DMS153 treated with DMSO at 0.1 percent for 48 hours (cell line): ENCODE results near the gene TRMT2A.
"Not testable (repeated sequence)": the region's sequence is repeated elsewhere in the genome, so short reads cannot be mapped to it uniquely, and the experiment has no call there.

ENCODE experiments used
- DNase-seq: peaks from one replicate; lab custom pipeline; 2025; ENCODE audit not compliant: unreplicated experiment; lab: John Stamatoyannopoulos, UW

Gene TRMT2A

DNA sequence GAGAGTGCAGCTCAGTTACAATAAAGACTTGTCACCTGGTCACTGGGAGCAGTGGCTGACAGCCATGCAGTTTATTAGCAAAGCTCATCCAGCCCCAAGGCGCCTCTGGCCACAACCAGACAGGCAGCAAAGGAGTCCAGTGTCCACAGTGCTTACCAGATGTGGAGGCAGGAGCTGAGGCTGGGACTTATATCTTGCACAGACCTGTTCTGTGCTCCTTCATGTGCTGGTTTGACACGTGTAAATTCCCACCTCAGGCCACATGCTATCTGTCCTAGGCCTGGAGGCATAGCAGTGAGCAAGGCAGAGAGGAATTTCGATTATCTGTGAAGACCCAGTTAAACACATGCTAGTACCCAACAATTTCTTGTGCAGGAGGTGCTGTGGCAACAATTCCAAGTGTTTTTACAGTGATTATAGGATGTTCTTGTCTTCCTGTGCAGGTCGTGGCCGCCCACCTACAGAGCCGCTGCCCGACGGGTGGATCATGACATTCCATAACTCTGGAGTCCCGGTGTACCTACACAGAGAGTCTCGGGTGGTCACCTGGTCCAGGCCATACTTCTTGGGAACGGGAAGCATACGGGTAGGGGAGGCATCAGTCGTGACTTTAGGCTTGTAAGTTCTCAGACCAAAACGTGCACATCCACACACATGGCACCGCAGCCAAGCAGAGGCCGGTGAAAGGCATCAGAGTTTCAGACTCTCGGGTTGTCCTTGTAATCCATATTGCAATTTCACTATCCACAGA is 27.6 kb downstream of the TRMT2A start:
- no peak for DNase-seq

DNA sequence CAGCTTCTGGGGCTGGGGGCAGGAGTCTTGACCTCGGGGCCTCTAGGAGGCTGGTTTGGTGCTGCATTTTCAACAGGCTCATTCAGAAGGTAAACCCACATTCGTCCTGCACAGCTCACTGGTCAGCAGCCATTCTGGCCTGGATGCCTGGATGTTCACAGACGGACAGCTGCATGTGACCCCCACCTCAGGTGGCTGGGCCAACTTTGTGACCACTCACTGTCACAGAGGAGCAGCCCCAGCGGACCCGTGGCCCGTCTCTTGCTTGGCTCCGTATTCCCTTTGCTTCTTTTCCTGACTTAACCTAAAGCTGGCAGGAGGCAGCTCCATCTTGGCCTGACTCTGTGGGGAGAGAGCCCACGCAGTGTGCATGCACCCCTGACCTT is 28.8 kb downstream of the TRMT2A start:
- no peak for DNase-seq

DNA sequence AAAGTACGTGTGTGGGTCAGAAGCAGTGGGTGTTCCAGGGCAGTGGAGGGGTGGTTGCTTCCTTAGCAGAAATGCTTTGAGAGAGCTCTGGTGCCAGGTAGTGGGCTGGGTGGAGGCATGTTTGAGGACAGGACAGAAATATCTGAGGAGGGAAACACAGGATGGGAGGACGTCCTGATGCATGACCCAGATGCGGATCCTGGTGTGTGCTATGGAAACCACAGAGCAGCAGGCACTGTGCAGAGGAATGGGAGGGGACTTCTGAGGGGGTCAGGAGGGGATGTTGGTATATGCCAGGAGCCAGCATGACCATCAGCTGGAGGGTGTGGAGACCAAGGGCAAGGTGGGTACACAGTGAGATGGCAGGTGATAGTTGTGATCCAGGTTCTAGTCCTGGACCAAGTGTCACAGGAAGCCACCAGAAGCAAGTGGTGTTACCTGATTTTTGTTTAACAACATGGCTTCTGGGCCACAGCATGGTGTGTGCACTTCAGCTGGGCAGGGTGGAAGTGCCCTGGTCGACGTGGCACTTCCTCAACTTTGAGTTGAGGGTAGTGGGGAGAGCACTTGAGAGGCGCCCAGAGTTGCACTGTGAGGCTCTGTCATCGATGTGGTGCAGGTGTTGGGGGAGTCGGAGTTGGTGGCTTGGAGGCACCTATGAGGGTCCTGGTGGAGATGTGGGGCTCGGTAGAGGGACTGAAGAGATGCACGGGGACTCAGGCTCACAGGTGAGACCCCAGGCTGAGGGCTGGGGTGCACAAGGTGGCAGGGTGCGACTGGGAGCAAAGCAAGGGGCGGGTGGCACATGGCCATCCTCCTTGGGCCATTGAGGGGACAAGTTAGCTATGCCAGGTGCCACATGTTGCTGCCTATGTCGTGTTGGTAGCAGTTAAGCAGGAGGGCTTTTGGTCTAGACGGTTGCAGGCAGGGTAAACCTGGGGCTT is 29.4 kb downstream of the TRMT2A start:
- no peak for DNase-seq

DNA sequence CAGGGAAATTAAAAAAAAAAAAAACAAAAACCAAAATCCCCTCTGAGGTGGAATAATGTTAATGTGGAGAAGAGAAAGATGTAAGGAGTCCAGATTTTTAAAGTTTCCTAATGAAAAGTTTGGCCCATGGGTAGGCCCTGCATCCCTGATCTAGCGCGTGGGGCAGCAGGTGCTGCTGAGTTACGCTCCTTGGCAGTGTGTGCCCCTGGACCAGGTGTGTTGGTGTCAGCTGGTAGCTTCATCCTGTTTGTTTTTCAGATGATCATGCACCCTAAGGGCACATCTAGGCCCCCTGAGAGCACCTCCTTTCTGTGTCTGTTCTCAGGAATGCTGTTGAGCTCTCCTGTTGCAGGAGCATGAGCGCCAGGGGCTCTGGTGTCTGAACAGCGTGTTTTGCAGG is 30.3 kb downstream of the TRMT2A start:
- DNase-seq = no peak

DNA sequence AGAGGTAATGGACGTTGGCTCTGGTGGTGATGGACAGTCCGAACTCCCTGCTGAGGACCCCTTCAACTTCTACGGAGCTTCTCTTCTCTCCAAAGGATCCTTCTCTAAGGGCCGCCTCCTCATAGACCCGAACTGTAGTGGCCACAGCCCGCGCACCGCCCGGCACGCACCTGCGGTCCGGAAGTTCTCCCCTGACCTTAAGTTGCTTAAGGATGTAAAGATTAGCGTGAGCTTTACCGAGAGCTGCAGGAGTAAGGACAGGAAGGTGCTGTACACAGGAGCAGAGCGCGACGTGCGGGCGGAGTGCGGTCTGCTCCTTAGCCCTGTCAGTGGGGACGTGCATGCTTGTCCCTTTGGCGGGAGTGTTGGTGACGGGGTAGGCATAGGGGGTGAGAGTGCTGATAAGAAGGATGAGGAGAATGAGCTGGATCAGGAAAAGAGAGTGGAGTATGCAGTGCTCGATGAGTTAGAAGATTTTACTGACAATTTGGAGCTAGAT is 30.9 kb downstream of the TRMT2A start:
- no peak for DNase-seq

DNA sequence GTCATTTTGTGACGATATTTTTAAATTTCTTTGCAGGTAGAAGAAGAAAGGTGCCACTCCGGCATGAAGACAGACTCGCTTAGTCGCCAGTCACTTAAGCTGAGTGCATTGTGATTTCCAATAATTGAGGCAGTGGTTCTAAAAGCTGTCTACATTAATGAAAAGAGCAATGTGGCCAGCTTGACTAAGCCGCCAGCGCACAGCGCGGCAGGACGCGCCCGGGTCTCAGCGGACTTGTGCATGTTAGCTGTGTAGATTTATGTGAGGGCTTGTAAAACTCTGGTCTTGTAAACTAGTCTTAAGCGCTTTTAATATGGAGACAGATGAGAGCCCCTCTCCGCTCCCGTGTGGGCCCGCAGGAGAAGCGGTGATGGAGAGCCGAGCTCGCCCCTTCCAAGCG is 31.4 kb downstream of the TRMT2A start:
- no peak for DNase-seq

DNA sequence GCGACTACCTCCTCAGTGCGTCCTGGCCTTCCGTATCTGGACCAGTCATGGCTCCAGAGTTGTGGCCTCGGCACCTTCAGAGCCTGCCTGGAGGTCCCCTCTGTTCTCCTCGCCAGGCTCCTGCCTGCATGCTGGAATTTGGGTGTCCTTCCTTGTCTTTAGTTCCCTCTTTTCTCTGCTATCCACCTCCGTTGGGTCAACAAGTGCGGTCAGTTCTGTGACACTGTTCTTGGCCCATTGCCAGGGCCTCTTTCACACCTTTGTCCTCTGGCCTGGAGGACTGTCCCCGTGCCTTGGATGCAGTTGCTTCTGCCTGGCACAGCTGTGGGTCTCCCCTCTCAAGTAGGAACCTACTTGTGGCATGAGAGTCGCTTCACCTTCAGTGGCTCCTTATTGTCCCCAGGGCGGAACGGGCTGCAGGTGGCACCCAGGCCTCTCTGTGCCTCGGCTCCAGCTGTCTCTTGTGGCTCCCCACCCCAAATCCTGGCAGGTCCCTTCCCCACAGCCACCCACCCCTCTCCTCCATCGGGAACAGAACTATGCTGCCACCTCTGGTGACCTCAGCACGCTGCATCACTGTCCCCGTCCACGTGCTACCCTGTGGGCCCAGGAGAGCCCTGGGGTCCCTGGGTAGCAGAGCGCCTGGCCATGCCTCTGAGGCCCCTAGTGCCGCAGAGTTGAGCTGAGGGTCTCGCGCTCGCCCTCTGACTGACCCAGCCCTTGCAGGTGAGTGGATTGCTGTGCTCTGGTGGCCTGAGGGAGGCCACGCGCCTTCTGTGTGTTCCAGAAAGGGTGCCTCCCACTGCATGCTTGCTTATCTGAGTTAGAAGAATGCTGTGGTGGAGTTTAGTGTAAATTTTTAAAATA is 32.2 kb downstream of the TRMT2A start:
- DNase-seq = no peak

DNA sequence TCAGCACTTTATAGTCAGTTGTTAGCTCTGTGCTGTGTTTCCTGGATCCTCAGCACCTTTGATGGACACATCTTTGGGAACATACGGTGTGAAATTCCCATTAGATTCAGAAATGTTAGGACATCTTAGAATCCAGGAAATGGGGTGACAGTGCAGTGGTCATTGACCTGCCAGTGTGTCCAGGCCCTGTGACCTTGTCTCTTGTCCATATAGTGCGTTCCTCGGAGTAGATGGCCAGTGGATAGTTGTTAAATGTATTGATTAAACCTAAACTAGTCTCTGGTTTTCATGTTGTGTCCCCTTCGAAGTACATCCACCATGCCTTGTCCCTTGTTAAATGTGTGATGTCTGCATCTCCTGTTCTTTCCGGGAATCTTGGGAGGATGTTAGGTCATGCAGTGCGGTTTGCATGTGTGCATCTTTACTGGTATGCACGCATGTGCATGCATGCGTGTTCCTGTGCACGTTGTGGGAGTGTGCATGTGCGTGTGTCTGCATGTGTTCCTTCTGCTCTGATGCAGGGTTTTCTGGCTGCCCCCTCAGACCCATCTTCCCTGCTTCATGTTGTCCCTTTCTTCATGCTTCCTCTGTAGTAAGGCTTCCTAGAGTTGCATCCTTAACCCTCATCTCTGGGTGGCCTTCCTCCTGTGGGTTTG is 33.0 kb downstream of the TRMT2A start:
- DNase-seq = no peak

DNA sequence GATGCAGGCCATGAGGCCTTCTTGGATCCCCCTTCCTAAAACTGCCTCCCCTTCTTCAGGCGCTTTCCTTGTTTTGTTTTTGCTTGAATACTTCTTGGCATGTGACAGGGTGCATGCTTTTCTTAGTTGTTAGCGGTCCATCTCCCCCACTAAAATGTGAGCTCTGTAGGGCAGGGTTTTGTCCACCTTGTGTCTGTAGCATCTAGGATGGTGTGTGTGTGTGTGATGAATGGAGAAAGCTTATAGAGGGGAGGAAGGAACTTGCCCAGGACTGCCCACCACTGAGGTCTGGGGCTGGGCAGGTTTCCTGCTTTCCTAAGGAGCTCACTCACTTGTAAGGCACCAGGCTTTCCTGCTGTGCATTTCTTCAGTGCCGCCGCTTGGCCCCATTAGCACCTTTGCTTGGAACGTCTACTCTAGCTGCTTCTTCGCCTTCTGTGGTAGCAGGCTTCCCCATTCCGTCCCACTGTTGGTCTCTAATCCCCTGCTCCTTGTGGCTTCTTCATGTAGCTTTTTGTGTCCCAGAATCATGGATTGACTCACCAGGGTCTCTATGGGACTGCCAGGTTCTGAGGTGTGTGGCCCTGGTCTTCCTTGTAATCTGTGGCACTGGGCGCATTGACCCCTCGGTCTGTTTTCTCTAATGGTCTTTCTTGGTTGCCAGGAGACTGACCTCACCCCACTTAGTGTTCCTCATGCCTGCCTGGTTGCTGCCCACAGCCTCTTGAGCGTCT is 33.7 kb downstream of the TRMT2A start:
- no peak for DNase-seq

DNA sequence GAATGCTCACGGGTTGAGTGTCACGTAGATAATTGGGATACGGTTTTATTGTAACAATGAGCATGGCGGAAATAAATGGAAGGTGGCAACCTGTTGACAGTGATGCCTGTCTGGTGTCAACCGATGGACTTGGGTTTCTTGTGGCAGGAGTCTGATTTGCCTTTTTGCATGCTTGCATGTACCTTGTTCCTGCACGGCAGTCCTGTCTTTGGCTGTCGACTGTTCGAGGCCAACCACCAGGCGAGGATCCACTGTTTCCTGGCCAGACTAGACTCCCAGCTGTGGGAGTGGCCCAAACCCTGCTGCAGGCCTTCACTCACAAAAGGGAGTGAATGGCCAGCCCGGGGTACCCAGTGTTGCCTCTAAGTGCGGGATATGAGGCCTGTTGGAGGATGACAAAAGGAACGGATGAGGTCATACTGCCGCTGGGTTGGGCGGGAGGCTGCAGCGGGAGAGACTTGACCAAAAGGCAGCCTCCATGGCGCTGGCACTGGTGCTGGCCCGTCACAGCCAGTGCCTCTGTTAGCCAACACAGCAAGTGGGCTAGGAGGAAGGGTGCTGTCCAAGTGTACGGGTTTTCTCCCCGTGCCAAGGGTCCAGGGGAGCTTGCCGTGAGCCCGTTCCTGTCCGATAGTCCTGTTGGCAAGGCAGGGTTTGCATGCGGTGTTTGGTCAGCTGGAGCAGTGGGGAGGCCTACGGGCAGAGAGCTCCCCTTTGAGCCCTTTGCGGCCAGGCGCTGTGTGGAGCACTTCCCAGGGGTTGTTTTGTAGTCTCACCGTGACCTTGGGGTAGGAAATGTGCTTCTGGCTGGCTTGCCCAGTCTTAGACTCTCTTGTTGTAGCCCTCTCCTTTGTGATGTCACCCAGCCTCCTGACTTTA is 36.0 kb downstream of the TRMT2A start:
- DNase-seq = peak; percentile 1

DNA sequence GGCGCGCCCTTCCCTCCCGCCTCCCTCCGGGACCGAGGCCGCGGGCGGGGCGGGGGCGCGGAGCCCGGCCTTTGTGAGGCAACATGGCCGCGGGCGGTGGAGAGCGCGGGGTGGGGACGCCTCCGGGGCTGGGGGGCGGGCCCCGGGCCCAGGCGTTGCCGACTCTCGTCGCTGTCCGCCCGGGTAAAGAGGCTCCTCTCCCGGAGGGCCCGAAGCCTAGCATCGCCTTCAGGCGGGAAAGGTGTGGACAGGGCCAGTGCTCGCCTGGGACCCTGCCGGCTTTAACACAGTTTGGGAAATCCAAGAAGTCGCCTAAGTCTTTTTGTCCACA is 36.6 kb downstream of the TRMT2A start:
- DNase-seq = no peak

DNA sequence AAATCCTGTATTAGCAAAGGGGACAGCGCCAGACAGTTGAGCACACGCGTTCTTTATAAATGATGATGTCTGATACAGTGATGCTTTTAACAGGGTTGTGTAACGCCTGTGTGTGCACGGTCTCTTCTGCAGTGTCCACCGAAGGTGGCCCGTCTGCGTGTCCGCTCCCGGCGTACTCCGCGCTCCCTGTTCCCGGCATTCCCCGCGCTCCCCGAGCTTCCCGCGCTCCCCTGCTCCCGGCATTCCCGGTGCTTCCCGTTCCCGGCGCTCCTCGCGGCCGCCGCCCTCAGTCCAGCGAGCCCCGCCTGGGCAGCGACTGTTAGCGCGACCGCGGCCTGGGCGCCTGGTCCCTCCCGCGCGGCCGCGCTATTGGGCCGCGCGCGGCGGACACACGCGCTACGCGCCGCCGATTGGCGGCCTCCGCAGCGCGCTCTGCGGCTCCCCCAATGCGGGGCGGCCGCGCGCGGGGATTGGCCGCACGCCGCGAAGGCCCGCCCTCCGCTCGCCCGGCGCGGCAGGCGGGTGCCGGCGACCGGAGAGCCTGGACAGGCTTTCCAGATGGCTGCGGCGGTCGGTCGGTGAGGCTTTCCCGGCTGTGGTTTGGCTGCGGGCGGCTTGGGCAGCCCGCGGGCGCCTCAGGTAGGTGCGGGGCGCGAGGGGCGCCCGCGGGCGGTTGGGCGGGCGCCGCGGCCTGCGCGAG is 37.1 kb downstream of the TRMT2A start, which contains the start of gene DGCR8:
Gene DGCR8 (plus strand): TSS at position 497 of the 700 bp plus-strand sequence. CDS start 5,723 bp downstream, outside the sequence.
- DNase-seq = peak; percentile 91

DNA sequence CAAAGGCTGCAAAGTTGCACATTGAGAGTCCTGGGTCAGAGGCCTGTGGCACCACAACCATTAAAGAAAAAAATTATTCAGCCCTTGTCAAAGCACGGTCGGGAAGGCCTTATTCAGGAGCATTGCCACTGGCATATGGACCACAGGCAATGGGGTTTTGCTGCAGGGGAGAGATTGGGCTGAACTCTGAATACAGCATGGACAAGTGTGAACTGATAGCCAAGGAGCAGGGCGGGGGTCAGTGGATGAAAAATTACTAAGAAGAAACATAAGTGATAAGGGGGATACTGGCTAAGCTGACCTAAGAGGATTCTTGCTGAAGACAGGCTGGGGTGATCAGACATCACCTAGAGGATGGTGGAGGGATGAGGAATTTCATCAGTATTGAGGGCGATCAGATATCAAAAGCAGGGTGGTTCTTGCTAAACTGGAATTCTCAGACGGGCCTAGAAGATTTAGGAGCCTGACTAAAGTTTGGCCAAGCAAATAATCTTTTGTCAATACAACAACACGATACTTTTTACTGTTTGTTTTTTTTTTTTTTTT is 40.3 kb downstream of the TRMT2A start:
- no peak for DNase-seq

DNA sequence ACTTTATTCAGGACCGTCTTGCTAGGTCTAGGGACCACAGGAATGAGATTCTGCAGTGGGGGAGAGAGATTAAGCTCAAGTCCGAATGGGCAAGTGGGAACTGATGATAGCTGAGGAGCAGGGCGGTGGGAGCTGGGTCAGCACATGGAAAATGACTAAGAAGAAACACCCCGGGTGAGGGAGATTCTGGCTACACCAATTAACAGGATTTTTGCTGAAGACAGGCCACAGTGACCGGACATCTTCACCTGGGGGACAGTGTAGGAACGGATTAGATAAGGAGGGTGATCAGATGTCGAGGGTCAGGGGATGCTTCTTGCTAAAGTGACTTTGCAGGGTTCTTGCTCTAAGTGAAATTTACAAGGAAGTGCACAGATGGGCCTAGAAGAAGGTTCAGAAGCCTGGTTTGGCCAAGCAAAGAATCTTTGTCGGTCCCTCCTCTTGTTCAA is 45.5 kb downstream of the TRMT2A start:
- DNase-seq = no peak

DNA sequence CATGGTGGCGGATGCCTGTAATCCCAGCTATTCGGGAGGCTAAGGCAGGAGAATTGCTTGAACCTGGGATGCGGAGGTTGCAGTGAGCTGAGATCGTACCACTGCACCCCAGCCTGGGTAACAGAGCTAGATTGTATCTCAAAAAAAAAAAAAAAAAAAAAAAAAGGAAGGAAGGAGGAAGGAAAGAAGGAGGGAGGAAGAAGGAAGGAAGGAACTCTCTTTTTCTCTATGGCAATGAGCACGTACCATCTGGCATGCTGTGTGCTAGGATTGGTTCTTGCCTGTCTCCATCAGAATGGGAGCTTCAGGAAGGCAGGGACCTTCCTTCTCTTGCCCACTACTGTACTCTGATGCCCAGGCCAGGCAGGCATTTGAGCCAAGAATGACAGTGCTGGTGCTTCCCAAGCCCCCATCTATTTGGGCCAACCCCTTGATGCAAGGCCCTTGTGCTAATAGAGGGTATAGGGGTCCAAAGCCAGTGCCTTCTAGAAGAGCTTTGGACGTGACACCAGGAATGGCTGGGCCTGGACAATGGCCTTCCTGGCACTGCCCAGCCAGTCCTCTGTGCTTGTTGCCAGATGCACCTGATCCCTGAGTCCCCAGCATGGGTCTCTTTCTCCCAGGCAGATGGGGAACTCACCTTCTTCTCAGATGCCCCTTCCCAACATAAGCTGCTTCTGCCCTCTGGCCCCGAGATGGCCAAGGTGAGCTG is 47.5 kb downstream of the TRMT2A start:
- no peak for DNase-seq

DNA sequence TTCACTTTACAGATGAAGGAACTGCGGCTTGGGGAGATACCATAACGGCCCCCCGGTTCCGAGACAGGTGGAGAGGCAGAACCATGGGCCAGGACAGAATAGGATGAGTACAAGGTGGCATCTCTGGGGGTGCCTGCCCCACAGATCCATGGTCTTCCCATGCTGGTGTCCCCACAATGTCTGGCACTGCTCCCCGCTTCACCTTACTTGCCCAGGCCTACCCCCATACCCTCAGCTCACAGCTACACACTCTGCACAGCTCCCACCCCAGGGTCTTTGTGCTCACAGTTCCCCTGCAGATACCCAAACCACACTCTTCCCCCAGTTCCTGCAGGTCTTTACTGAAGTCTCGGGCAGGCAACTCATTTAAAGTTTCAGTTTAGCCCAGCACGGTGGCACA is 48.4 kb downstream of the TRMT2A start:
- no peak for DNase-seq

DNA sequence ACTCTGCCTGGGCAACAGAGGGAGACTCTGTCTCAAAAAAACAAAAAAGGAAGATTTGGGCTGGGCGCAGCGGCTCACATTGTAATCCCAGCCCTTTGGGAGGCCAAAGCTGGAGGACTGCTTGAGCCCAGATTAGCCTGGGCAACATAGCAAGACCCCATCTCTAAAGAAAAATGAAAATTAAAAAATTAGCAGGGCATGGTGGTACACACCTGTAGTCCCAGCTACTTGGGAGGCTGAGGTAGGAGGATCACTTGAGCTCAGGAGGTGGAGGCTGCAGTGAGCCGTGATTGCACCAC is 49.7 kb downstream of the TRMT2A start:
- DNase-seq = not testable (repeated sequence)
